Glutamatergic neuron (in vitro differentiated cells): Measurements from ENCODE around the gene N4BP2L2. TPM values are rescaled to one million over a fixed set of nuclear protein-coding genes. Genes with fewer than 3 reads are reported as not detected.

Source experiments
- DNase-seq: peaks from one replicate; pipeline ENCODE4 v3.0.0; 2022
- H3K27ac Mint-ChIP-seq: one replicate; pipeline ENCODE4 v1.8.0; 2020; ENCODE audit warnings: mild to moderate bottlenecking, mixed read lengths, inconsistent platforms; ENCODE audit not compliant: unreplicated experiment
- H3K27me3 Mint-ChIP-seq: one replicate; pipeline ENCODE4 v1.8.0; 2020; ENCODE audit warnings: mild to moderate bottlenecking, moderate library complexity, mixed read lengths, inconsistent platforms; ENCODE audit not compliant: unreplicated experiment
- H3K36me3 Mint-ChIP-seq: one replicate; pipeline ENCODE4 v1.8.0; 2020; ENCODE audit warnings: mild to moderate bottlenecking, mixed read lengths, inconsistent platforms; ENCODE audit not compliant: unreplicated experiment
- H3K4me1 Mint-ChIP-seq: one replicate; pipeline ENCODE4 v1.8.0; 2020; ENCODE audit warnings: mild to moderate bottlenecking, low read depth, mixed read lengths, inconsistent platforms; ENCODE audit not compliant: unreplicated experiment
- H3K4me3 Mint-ChIP-seq: one replicate; pipeline ENCODE4 v1.8.0; 2020; ENCODE audit warnings: mild to moderate bottlenecking, mixed read lengths, inconsistent platforms; ENCODE audit not compliant: unreplicated experiment
- H3K9me3 Mint-ChIP-seq: one replicate; pipeline ENCODE4 v1.8.0; 2020; ENCODE audit warnings: mild to moderate bottlenecking, moderate library complexity, mixed read lengths, inconsistent platforms; ENCODE audit not compliant: unreplicated experiment
- CTCF ChIP-seq: fragments of 200-600 bp; sonication (generic); IDR thresholded peaks from one replicate; pipeline ENCODE4 v1.5.0; 2021; ENCODE audit not compliant: partially characterized antibody, unreplicated experiment
- total RNA-seq: library from RNA; stranded (reverse); fragmentation: NEBNext Ultra II Directional; extraction: Animal tissue kit (Norgen Biotek cat#: 25700); gene quantifications from one replicate; pipeline ENCODE4 v1.2.1, GENCODE V29; 2021; ENCODE audit not compliant: unreplicated experiment

Gene N4BP2L2
- total RNA-seq, 1 donor from 2014 or later: 129 TPM

- no peak for TF ChIP-seq CTCF
These were observed 83.6 kb downstream of the N4BP2L2 start for GRCh38 chr13:32454886-32455593.

DNA sequence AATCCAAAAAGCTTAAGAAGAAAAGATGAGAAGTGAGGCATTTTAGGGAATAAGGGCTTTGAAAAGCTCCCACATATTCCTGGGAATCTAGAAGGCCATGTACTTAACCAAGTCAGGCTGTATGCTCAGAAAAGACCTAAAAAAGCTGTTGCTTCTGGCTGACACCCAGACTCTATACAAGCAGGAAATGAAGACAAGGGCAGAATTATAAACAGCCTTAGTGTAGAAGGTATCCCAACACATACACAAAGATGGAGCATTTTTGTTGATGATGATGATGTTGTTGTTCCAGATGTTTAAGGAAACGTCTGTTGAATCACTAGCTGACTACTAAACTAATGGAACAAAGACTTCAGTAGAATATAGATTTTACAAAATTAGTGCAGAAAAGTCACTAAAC, 84.6 kb downstream of the N4BP2L2 start:
- Mint-ChIP-seq H3K9me3 (no peaks in the 10 kb centered on the region), H3K27me3 (no peaks in the 10 kb centered on the region), H3K4me1 (no peaks in the 10 kb centered on the region), H3K27ac (no peak overlapping the region), H3K36me3 (peaks cover 32% of the 10 kb centered on the region), H3K4me3 (no peak overlapping the region)
- DNase-seq: no peak
- TF ChIP-seq CTCF: no peak

More at GRCh38 chr13:32454886-32455593, 83.6 kb downstream of the N4BP2L2 start:
- H3K27me3 Mint-ChIP-seq: no peaks in the 10 kb centered on the region
- H3K36me3 Mint-ChIP-seq: peaks cover 32% of the 10 kb centered on the region
- no peaks in the 10 kb centered on the region for H3K4me1 Mint-ChIP-seq
- no peak overlapping the region for H3K27ac Mint-ChIP-seq
- no peaks in the 10 kb centered on the region for H3K9me3 Mint-ChIP-seq
- no peak for DNase-seq
- no peak overlapping the region for H3K4me3 Mint-ChIP-seq

DNA sequence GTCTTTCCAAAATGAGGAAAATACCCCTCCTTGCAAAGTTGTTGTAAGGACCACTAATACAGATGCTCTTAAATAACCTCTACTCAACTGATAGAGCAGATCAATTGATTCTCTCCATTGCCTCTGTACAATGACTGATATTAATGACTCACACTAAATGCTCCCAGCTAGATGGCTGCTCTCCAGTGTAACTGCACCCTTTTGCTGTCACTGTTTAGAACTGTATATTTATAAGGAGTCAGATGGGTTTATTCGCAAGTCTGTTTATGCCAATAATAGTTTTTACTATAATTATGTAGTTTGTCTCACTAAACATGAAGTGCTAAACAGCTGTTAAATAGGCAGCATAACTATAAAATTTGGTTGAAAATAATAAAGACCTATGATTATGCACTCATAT, 89.6 kb downstream of the N4BP2L2 start:
- Mint-ChIP-seq H3K27me3 (no peaks in the 10 kb centered on the region), H3K9me3 (no peaks in the 10 kb centered on the region), H3K4me1 (peaks cover 12% of the 10 kb centered on the region), H3K27ac (no peak overlapping the region), H3K4me3 (no peak overlapping the region), H3K36me3 (peaks cover 5% of the 10 kb centered on the region)
- DNase-seq: no peak
- TF ChIP-seq CTCF: no peak

- no peak overlapping the region for H3K4me3 Mint-ChIP-seq
- no peak overlapping the region for H3K27ac Mint-ChIP-seq
- H3K9me3 Mint-ChIP-seq: no peaks in the 10 kb centered on the region
- no peaks in the 10 kb centered on the region for H3K27me3 Mint-ChIP-seq
- H3K4me1 Mint-ChIP-seq: peaks cover 12% of the 10 kb centered on the region
- DNase-seq: no peak
- TF ChIP-seq CTCF: no peak
- H3K36me3 Mint-ChIP-seq: no peaks in the 10 kb centered on the region
These were observed 90.5 kb downstream of the N4BP2L2 start for GRCh38 chr13:32447894-32448623.
